Suppressor macrophage treated with lipopolysaccharide for 1 hour (primary cell): Measurements from ENCODE around the gene SLX4IP.

Experiments used
- DNase-seq, 3 donors: peaks; one replicate each; pipeline ENCODE4 v3.0.0-alpha.2; 2020 to 2022

Gene SLX4IP

GRCh38 chr20:10668677-10669368 is 233.7 kb downstream of the SLX4IP start:
- peak in 1 of 3 donors; percentile 3 for DNase-seq

- DNase-seq: peak in 1 of 3 donors; percentile 5
Measured at GRCh38 chr20:10669843-10670446, 234.8 kb downstream of the SLX4IP start.

GRCh38 chr20:10670501-10671220 is 235.6 kb downstream of the SLX4IP start:
- peak in 1 of 3 donors; percentile 2 for DNase-seq

DNA sequence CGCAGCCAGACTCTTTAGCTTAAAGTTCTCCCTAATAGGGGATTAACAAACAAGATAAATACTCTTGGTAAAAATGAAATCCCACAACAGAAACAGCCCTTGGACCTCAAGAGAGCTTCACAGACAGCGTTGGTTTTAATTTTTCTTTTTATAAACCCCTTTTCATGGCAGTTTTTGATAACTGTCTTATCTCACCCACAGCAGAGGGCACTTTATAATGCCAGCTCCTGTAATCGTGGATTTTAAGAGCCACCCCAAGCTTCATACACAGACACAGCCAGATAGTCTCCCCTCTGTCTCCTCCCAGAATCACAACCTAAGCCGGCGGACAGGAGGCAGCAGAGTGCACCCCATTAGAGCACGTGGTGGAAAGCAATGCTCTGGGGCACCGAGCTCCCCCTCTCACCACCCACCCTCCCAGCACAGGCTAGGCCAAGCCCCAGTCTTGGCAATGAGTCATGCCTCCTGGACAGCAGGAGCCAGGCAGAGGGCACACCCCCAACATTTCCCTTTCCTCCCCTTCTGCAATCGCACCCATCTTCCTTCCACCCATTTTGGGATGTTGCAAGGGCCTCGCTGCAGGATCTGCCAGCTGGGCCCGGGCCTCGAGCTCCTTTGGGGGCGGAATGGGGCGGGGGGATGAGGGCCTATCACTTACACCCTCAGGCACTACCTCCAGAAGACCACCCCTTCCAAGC is 236.3 kb downstream of the SLX4IP start:
- DNase-seq: peak; percentile 89 to 92 (median 92)

- peak; percentile 54 to 87 (median 59) for DNase-seq
Measured at GRCh38 chr20:10671919-10672623, 237.0 kb downstream of the SLX4IP start.

DNA sequence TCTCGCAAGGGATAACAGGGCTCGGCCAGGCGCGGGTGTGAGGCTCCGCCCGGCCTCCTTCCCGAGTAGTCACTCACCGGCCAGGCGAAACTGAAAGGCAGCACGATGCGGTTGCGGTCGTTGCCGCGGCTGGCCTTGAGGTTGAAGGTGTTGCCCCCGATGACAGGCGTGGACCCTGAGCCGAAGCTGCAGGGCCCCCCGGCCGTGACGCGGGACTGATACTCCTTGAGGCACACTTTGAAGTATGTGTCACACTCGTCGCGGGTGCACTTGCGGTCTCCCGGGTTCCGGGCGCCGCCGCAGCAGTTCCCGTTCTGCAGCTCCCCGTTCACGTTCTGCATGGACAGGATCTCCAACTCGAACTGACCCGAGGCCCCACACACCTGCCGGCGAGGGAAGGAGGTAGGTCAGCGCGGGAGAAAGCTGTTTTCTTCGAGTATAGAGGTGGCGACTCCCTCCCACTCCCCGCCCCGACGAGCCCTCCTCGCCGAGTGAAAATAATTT is 237.6 kb downstream of the SLX4IP start:
- peak; percentile 71 to 80 (median 77) for DNase-seq

- peak; percentile 35 to 65 (median 46) for DNase-seq
Measured at GRCh38 chr20:10673176-10673841, 238.2 kb downstream of the SLX4IP start.

- peak; percentile 97 to 98 (median 98) for DNase-seq
Measured at GRCh38 chr20:10673842-10674683, 239.0 kb downstream of the SLX4IP start, which contains the start of gene JAG1. JAG1 (minus strand) TSS chr20:10673999; CDS start chr20:10673530, 469 bp downstream.

GRCh38 chr20:10674684-10675449 is 239.8 kb downstream of the SLX4IP start:
- DNase-seq: peak; percentile 76 to 87 (median 77)

- DNase-seq: peak in 1 of 3 donors; percentile 1
Measured at GRCh38 chr20:10675450-10675848, 240.3 kb downstream of the SLX4IP start.

DNA sequence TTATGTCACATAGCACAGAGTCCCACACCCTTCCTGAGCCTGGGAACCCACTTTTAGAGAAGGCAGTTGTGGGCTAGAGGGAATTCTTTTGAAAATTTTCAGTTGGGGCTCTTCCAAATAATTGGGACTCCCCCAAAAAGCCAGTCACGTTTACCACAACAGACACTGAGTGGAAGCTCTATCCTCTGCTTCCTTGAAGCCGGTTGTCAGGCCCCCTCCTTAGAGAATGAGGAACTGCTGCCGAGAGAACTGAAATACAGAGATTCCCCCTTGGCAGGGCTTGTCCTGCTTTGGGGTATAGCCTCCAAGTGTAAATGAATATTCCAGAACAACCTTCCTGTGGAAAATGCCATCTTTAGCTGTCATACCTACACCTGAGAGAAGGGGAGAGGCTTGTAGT is 241.4 kb downstream of the SLX4IP start:
- DNase-seq: peak; percentile 81 to 84 (median 82)
